ENCODE results near the gene PHF2.

Gene PHF2

DNA sequence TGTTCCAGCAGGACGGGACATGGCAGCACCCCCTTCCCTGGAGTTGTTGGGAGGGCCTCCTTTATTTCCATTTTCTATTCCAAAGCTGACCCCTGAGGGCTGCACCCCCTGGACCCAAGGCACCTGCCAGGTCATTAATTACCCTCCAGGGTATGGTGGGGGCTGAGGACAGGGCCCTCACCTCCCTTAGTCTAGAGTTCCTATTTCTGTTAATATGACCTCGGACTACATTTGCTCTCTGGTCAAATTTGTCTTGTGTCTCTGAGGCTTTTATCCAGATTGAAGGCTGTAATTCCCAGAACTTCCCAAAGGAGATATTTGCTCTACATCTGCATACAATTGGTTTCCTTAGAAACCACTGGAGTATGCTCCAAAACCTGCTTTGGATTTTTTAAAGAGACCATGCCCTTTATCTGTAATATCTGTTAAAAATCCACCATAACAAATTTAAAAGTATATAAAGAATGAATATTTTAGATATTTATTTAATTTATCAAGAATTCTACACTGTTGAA lies 16.8 kb downstream of the PHF2 start:
- in situ Hi-C loops (cut with HindIII; ENCODE audit: low sequenced_read_pairs) = no loop called here
- DNase-seq (ENCODE audit: low read depth, low spot score) = no peak
- H3K4me3 ChIP-seq (ENCODE audit: low read depth, low read length) = no peak overlapping the region
- TF ChIP-seq, protein P1, sequence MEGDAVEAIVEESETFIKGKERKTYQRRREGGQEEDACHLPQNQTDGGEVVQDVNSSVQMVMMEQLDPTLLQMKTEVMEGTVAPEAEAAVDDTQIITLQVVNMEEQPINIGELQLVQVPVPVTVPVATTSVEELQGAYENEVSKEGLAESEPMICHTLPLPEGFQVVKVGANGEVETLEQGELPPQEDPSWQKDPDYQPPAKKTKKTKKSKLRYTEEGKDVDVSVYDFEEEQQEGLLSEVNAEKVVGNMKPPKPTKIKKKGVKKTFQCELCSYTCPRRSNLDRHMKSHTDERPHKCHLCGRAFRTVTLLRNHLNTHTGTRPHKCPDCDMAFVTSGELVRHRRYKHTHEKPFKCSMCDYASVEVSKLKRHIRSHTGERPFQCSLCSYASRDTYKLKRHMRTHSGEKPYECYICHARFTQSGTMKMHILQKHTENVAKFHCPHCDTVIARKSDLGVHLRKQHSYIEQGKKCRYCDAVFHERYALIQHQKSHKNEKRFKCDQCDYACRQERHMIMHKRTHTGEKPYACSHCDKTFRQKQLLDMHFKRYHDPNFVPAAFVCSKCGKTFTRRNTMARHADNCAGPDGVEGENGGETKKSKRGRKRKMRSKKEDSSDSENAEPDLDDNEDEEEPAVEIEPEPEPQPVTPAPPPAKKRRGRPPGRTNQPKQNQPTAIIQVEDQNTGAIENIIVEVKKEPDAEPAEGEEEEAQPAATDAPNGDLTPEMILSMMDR (IDR thresholded peaks at IDR 0.05; ENCODE audit: low read depth, low read length) = no peak

DNA sequence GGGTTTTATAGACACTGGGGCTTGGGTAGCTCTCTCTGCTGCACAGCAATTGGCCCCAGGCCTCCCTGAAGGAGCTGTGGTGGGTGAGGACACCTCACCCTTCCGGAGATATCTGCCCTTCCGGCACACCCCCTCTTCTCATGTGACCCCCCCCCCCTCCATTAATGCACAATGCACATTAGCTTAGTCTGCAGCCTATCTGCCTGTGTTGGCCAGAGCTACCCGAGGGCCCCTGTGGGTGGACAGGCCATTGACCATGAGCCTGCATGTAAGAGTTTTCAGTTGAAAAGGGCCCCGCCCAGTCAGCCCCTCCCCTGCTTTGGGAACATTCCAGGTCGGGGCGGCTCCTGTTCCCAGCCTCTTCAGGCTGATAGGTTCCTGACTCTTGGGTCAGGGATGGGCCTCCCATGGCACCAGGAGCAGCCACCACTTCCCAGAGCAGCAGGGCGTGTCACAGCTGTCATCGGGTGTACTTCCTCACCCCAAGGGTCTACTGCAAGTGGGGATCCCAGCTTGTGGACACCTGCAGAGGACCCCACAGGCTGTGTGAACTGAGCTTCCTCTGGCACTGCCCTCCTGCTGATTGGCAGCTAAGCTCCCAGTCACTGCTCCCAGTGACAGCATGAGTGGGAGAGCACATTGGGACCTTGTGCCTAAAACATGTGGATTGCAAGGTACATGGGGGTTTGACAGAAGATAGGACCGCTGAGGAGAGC lies 17.8 kb downstream of the PHF2 start:
- no peak for DNase-seq (ENCODE audit: low read depth, low spot score)
- in situ Hi-C loops (cut with HindIII; ENCODE audit: low sequenced_read_pairs) = no loop called here
- TF ChIP-seq, protein P1 (IDR thresholded peaks at IDR 0.05; ENCODE audit: low read depth, low read length) = no peak
- no peak overlapping the region for H3K4me3 ChIP-seq (ENCODE audit: low read depth, low read length)

DNA sequence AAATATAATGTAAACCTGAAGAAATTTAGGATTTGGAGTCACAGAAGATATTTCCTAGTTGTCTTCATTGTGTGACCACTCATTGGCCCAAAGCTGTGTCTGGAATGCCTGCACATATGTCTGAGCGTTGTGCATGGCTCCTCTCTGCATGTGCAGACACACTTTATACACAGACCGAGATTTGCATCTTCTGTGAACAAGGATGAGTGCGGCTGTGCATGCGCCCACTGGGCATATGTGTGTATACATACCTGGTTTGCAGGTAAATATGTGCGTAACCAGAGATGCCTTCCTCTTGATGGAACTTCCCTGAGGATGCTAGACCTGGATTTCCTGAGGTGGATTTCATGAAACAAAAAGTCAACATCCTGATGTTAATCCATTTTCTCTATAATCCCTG lies 19.1 kb downstream of the PHF2 start:
- in situ Hi-C loops (cut with HindIII; ENCODE audit: low sequenced_read_pairs) = no loop called here
- TF ChIP-seq, protein P1 (IDR thresholded peaks at IDR 0.05; ENCODE audit: low read depth, low read length) = no peak
- no peak overlapping the region for H3K4me3 ChIP-seq (ENCODE audit: low read depth, low read length)
- no peak for DNase-seq (ENCODE audit: low read depth, low spot score)

DNA sequence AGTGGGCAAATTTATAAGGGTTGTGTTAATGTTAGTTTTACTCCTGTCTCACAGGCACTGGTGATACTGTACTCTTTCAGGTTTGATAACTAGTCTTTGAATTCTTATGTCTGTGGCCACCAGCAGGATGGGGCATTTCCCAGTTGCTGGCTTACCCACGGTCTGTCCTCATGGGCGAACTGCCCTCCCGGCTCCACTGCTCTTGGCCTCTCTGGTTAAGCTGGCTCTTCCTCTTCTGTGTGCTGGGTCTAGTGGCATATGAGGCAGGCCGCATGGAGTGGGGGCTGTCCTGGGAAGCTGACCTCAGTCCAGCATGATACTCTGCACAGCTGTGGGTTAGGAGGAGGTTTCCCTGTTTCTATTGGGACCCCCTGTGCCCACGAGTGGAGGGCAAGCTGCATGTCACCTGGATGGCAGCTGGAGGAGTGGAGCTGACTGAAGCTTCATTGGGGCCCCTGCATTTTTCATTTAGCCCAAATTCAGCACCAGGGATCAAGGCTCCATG lies 19.5 kb downstream of the PHF2 start:
- in situ Hi-C loops (cut with HindIII; ENCODE audit: low sequenced_read_pairs) = no loop called here

DNA sequence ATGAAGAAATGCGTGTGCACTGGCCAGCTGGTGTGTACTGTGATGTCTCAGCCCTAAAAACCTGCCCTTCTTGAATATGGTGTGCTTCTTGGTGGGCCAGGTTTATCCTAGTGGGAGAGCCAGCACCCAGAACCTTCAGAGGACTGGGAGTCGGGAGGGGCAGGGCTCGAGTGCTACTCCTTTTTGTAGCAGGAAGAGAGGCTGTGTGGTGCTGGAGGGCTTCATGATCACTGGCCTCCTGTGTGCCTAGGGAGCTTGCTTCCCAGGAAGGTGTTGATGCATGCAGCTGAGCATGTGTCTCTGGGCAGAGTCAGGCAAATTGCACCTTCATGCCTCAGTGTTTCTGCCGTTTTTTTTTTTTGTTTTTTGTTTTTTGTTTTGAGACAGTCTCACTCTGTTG lies 20.0 kb downstream of the PHF2 start:
- in situ Hi-C loops (cut with HindIII; ENCODE audit: low sequenced_read_pairs) = no loop called here
- TF ChIP-seq, protein P1 (IDR thresholded peaks at IDR 0.05; ENCODE audit: low read depth, low read length) = no peak
- no peak for DNase-seq (ENCODE audit: low read depth, low spot score)
- no peak overlapping the region for H3K4me3 ChIP-seq (ENCODE audit: low read depth, low read length)

More for the DNA sequence above, 19.5 kb downstream of the PHF2 start:
- DNase-seq (ENCODE audit: low read depth, low spot score) = no peak
- TF ChIP-seq, protein P1 (IDR thresholded peaks at IDR 0.05; ENCODE audit: low read depth, low read length) = no peak
- no peak overlapping the region for H3K4me3 ChIP-seq (ENCODE audit: low read depth, low read length)

DNA sequence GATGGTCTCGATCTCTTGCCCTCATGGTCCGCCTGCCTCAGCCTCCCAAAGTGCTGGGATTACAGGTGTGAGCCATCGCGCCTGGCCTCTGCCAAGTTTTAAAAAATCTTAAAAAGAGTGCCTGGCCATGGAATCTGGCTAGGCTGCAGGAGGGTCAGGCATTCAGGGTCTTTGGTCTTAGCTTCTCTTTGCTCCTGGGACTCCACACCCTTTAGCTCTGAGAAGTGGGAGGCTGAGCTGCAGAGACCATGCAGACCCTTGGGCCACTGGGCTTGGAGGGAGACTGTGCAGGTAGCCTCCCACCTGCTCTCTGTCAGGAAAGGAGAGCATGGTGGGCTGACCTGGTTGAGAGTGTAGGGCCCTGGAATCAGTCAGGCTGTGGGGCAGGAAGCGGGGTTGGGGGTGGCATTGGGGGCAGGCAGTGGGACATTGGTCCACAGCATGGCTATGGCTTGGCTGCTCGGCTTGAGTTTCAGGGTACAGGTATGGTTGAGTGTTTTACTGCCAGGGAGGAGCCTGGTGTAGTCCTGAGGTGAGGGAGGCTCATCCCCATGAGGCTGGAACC lies 20.8 kb downstream of the PHF2 start:
- in situ Hi-C loops (cut with HindIII; ENCODE audit: low sequenced_read_pairs) = no loop called here
- TF ChIP-seq, protein P1 (IDR thresholded peaks at IDR 0.05; ENCODE audit: low read depth, low read length) = no peak
- DNase-seq (ENCODE audit: low read depth, low spot score) = no peak
- no peak overlapping the region for H3K4me3 ChIP-seq (ENCODE audit: low read depth, low read length)
